Thoracic aorta endothelial cell (primary cell): ENCODE data around the gene SAXO1. TPM values are rescaled to one million over a fixed set of nuclear protein-coding genes. Genes with fewer than 3 reads are reported as not detected.

Experiments
- small RNA-seq: library from RNA; depleted of rRNA; stranded (forward); fragments of <200 nt; gene quantifications from one replicate; pipeline ENCODE3, GENCODE V24; 2012
- total RNA-seq: library from RNA; depleted of rRNA; stranded (reverse); fragments of >200 nt; gene quantifications from 2 replicates; pipeline ENCODE4 v1.2.3, GENCODE V29; 2012

SAXO1 gene, protein sequence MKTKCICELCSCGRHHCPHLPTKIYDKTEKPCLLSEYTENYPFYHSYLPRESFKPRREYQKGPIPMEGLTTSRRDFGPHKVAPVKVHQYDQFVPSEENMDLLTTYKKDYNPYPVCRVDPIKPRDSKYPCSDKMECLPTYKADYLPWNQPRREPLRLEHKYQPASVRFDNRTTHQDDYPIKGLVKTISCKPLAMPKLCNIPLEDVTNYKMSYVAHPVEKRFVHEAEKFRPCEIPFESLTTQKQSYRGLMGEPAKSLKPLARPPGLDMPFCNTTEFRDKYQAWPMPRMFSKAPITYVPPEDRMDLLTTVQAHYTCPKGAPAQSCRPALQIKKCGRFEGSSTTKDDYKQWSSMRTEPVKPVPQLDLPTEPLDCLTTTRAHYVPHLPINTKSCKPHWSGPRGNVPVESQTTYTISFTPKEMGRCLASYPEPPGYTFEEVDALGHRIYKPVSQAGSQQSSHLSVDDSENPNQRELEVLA
- total RNA-seq = under 0.01 TPM in 1 of 2 replicates, not detected in the other

DNA sequence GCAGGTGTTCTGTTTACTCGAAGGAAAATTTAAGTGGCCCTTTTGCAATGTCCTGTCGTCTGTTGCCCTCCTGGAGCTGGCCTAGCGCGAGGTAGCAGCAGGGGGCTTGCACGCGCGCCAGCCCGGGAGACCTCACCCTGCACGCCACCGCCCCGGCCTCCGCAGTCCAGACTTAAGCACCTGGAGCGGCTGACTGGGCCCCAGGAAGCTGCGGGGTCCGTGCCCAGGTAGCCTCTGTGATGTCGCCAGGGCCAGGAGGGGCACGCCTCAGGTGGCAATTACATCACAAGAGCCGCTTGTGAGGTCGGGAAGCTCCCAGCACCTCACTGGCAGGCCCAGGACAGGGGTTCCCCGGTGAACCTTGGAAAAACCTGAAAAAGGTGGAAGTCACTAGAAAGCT, at the start of gene SAXO1:
Gene SAXO1 (minus strand): TSS at position 195 of the 400 bp plus-strand sequence. CDS start 301 bp downstream, outside the sequence.

DNA sequence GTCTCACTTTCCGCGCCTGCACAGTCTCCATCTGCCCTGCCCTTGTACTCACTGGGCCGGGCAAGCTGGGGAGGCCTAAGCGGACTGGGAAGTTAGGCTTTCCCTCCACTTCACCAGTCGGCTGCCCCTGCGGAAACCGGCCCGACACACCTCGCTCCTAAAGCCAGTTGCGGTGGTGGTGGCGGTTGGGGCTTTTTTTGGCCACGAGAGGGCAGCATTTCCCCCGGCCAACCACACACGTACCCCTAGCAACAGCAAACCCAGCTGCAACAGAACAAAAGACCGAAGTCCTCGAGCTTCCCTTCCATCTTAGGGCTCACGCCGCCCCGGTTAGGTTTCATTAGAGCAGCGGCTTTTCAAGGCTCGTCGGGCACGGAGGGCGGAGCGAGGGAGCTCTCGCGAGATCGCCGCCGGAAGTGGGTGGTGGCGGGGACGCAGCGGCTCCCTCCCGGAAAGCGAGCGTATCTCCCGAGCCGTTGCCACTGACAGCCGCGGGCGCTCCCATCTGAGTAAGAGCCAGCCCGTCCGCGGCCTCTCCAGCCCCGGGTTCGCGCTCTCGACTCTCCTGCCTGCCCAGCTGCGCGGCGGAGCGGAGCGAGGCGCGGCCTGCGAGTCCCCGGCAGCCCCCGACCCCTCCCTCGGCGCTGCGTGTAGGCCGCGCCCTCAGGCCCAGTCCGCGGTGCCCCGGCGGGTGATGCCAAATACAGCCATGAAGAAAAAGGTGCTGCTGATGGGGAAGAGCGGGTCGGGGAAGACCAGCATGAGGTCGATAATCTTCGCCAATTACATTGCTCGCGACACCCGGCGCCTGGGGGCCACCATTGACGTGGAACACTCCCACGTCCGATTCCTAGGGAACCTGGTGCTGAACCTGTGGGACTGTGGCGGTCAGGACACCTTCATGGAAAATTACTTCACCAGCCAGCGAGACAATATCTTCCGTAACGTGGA, 16.2 kb upstream of the SAXO1 start, which contains the start of gene RRAGA:
Gene RRAGA (plus strand): TSS at position 462 of the 951 bp plus-strand sequence. CDS start 233 bp downstream, at position 695.

Small RNA genes lying within 50 kb of the gene (small RNA-seq; reads per million reads assigned to genes)
- not detected for gene RNU6-264P
- gene SCARNA8 = 136 reads per million, percentile 99 among the genes with 10 or more reads in this experiment

Other genes starting within 250 kb of the SAXO1 start
- 52.9 and 53.2 TPM in 2 replicates for gene RRAGA, start 16.2 kb upstream of the SAXO1 start, total RNA-seq
- gene HAUS6, start 69.7 kb upstream of the SAXO1 start, total RNA-seq = 44.1 and 49.0 TPM in 2 replicates
- gene PLIN2, start 94.3 kb upstream of the SAXO1 start, total RNA-seq = 49.5 and 49.8 TPM in 2 replicates
- 114 and 122 TPM in 2 replicates for gene DENND4C, start 197.5 kb upstream of the SAXO1 start, total RNA-seq